Peyer's patch (tissue), 4 donors: ENCODE data around the gene ST6GAL1. TPM values are rescaled to one million over a fixed set of nuclear protein-coding genes. Genes with fewer than 3 reads are reported as not detected.
"Not testable (repeated sequence)": the region's sequence is repeated elsewhere in the genome, so short reads cannot be mapped to it uniquely, and the experiment has no call there.

Experiments
- DNase-seq, 3 donors: peaks; one replicate each; pipeline ENCODE4 v3.0.0-alpha.2; 2017 to 2019
- H3K27ac ChIP-seq, 4 donors: fragments of 200-600 bp; sonication (generic); one replicate each; pipeline ENCODE4 v1.5.1; 2016 to 2019
- H3K27me3 ChIP-seq, 2 donors: fragments of 200-600 bp; sonication (generic); one replicate each; pipeline ENCODE4 v1.5.1; 2019
- H3K36me3 ChIP-seq, 3 donors: fragments of 200-600 bp; sonication (generic); one replicate each; pipeline ENCODE4 v1.5.1; 2016 to 2019
- H3K4me1 ChIP-seq, 4 donors: fragments of 200-600 bp; sonication (generic); one replicate each; pipeline ENCODE4 v1.5.1; 2016 to 2019
- H3K4me3 ChIP-seq, 4 donors: fragments of 200-600 bp; sonication (generic); 1 replicate in 3 of 4; 2 replicates in 1 of 4; pipeline ENCODE4 v1.5.1; 2016 to 2019; ENCODE audit warnings: mild to moderate bottlenecking in 1 of 4
- H3K9me3 ChIP-seq, 4 donors: fragments of 200-600 bp; sonication (generic); one replicate each; pipeline ENCODE4 v1.5.1; 2016 to 2019; ENCODE audit warnings: mild to moderate bottlenecking in 1 of 4
- CTCF ChIP-seq, 6 experiments: fragments of 450-650 bp in 4 of 6; fragments of 200-600 bp in 2 of 6; sonication (generic) in 1 of 6; IDR thresholded peaks; one replicate each; pipeline ENCODE4 v1.5.1; 2017 to 2019; ENCODE audit warnings: antibody characterized with exemption in 6 of 6, mild to moderate bottlenecking in 3 of 6, moderate library complexity in 1 of 6
- POLR2A ChIP-seq, 2 donors: fragments of 450-650 bp; IDR thresholded peaks; one replicate each; pipeline ENCODE4 v1.5.1; 2017; ENCODE audit warnings: antibody characterized with exemption in 2 of 2, mild to moderate bottlenecking in 2 of 2, moderate library complexity in 2 of 2
- total RNA-seq, 4 donors: library from RNA; depleted of rRNA; stranded (reverse); fragments of >200 nt; gene quantifications; one replicate each; pipeline ENCODE4 v1.1.0, GENCODE V29; 2016

The ST6GAL1 gene
- total RNA-seq, 4 donors from 2014 or later: 3.7 to 96.6 (median 14.9) TPM

DNA sequence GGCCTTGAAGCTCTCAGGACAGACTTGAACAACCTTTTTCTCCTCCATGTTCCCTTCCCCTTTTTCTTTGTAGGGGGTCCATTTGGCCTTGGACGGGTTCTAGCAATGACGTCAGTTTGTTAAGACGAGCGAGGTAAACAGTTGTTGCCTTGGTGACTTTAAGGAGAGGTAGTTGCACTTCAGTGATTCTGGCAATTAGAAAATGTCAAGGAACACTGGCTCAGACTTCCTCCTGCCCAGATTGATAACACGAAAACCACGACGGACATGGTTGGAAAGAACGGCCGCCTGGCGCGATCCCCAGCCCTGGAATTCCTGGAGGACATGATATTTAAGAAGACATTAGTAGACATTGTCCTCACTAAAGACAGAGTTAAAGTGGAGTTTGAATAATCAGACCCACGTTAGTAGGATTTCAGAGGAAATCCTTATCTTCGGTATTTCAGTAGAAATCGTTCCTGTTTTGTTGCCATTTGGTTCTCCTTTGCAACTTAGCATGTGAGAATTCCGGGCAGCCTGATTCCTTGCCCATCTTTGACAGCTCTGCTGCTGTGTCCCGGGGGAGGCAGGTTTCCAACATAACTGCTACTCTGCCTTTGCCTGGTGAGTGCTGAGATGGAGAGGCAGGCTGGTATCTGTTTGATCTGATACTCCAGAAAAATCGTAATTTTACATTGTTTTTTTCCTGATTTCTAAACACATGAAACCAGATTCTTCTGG lies 87.3 kb downstream of the ST6GAL1 start:
- H3K4me1 ChIP-seq: peaks cover 0 to 16% (median 1%) of the 10 kb centered on the region in 4 donors
- no peaks in the 10 kb centered on the region for H3K36me3 ChIP-seq
- TF ChIP-seq CTCF (IDR thresholded peaks at IDR 0.05): no peak
- DNase-seq: peak in 1 of 3 donors; percentile 39
- no peak overlapping the region for H3K4me3 ChIP-seq
- H3K27ac ChIP-seq: peak overlapping the region in 2 of 4 donors; percentile 30 to 79
- no peaks in the 10 kb centered on the region for H3K9me3 ChIP-seq
- H3K27me3 ChIP-seq: no peaks in the 10 kb centered on the region

DNA sequence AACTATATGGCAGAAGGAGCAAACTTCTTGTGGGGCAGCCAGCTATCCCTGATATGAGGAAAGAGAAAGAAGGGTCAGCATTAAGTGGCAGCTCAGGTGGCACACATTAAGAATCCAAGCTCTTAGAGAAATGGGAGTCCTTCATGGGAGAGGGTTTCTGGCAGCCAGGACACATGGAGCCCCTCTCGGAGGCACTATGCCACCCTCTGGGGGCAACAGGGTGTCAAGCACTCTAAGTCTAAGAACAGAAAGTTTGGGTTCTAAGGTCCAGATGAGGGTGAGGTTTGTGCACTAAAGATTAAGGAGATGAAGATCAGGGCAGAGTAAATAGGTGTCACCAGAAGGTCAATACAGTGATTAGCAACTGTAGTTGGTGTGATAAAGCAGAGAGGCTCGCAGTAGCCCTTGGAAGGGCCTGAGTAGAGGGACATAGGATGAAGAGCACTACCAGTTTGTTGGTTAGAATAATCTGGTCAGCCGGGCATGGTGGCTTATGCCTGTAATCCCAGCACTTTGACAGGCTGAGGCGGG lies 89.3 kb downstream of the ST6GAL1 start:
- no peaks in the 10 kb centered on the region for H3K27me3 ChIP-seq
- H3K27ac ChIP-seq: peak overlapping the region in 1 of 4 donors; percentile 47
- H3K4me1 ChIP-seq: peaks cover 0 to 10% (median 0%) of the 10 kb centered on the region in 4 donors
- TF ChIP-seq POLR2A (IDR thresholded peaks at IDR 0.05): no peak
- no peak for TF ChIP-seq CTCF (IDR thresholded peaks at IDR 0.05)
- DNase-seq: no peak
- no peaks in the 10 kb centered on the region for H3K36me3 ChIP-seq
- H3K9me3 ChIP-seq: no peaks in the 10 kb centered on the region
- H3K4me3 ChIP-seq: no peak overlapping the region

DNA sequence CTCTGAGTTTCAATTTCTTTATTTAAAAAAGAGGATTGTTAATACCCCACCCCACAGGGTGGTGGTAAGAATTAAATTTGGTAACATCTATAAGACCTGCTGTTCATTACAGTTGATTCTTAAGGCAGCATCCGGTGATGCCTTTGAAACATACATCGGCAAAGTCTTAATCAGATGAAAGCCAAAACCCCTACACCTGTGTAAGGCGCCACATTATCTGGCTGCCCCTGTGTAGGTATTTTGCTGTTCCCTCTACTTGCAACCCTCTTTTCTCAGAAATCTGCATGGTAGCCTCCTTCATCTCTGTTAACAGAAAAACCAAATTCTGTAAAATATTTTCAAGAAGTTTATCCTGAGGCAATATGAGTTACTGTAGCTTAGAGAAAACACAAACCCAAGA lies 90.0 kb downstream of the ST6GAL1 start:
- Histone ChIP-seq H3K4me3 (no peak overlapping the region), H3K9me3 (no peaks in the 10 kb centered on the region), H3K27me3 (no peaks in the 10 kb centered on the region), H3K4me1 (peaks cover 0 to 10% (median 0%) of the 10 kb centered on the region in 4 donors), H3K27ac (peak overlapping the region in 1 of 4 donors; percentile 85), H3K36me3 (no peaks in the 10 kb centered on the region)
- TF ChIP-seq POLR2A (IDR thresholded peaks at IDR 0.05) (no peak), CTCF (IDR thresholded peaks at IDR 0.05) (no peak)
- DNase-seq: no peak

GRCh38 chr3:187021748-187022402 lies 91.5 kb downstream of the ST6GAL1 start:
- Histone ChIP-seq H3K36me3 (no peaks in the 10 kb centered on the region), H3K27me3 (no peaks in the 10 kb centered on the region), H3K9me3 (no peaks in the 10 kb centered on the region), H3K4me1 (peaks cover 0 to 9% (median 0%) of the 10 kb centered on the region in 4 donors), H3K4me3 (peak overlapping the region in 2 of 4 donors; percentile 23 to 29), H3K27ac (peak overlapping the region in 2 of 4 donors; percentile 78 to 85)
- peak in 2 of 3 donors; percentile 73 to 76 for DNase-seq
- TF ChIP-seq CTCF (IDR thresholded peaks at IDR 0.05): no peak
- TF ChIP-seq POLR2A (IDR thresholded peaks at IDR 0.05): no peak

- Histone ChIP-seq H3K36me3 (no peaks in the 10 kb centered on the region), H3K4me1 (peaks cover 0 to 8% (median 0%) of the 10 kb centered on the region in 4 donors), H3K4me3 (peak overlapping the region in 2 of 4 donors; percentile 23 to 29), H3K27me3 (no peaks in the 10 kb centered on the region), H3K27ac (peak overlapping the region in 2 of 4 donors; percentile 78 to 85), H3K9me3 (no peaks in the 10 kb centered on the region)
- DNase-seq: no peak
- no peak for TF ChIP-seq POLR2A (IDR thresholded peaks at IDR 0.05)
- TF ChIP-seq CTCF (IDR thresholded peaks at IDR 0.05): no peak
Observed at GRCh38 chr3:187022403-187023029, 92.2 kb downstream of the ST6GAL1 start.

DNA sequence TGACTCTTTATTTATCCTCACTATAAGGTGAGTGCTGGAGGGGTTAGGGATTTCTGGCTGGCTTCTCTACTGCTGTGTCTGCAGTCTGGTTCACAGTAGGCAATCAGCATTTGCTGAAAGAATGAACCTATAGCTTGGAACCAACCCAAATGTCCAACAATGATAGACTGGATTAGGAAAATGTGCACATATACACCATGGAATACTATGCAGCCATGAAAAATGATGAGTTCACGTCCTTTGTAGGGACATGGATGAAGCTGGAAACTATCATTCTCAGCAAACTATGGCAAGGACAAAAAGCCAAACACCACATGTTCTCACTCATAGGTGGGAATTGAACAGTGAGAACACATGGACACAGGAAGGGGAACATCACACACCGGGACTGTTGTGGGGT lies 93.0 kb downstream of the ST6GAL1 start:
- H3K4me3 ChIP-seq: peak overlapping the region in 1 of 4 donors; percentile 29
- not testable (repeated sequence) for DNase-seq, H3K9me3 ChIP-seq, H3K4me1 ChIP-seq, H3K27me3 ChIP-seq, H3K36me3 ChIP-seq
- H3K27ac ChIP-seq: peak overlapping the region in 1 of 4 donors; percentile 85
